HG02571 (cell line): ENCODE measurements around the gene PAGE1.
"Not testable (repeated sequence)": the region's sequence is repeated elsewhere in the genome, so short reads cannot be mapped to it uniquely, and the experiment has no call there.

Experiments
- ATAC-seq: cut with Tn5 transposase; IDR thresholded peaks from one replicate; pipeline ENCODE4 v1.9.1; 2021; ENCODE audit warnings: mild to moderate bottlenecking, moderate library complexity; ENCODE audit not compliant: unreplicated experiment

PAGE1 gene, protein sequence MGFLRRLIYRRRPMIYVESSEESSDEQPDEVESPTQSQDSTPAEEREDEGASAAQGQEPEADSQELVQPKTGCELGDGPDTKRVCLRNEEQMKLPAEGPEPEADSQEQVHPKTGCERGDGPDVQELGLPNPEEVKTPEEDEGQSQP

DNA sequence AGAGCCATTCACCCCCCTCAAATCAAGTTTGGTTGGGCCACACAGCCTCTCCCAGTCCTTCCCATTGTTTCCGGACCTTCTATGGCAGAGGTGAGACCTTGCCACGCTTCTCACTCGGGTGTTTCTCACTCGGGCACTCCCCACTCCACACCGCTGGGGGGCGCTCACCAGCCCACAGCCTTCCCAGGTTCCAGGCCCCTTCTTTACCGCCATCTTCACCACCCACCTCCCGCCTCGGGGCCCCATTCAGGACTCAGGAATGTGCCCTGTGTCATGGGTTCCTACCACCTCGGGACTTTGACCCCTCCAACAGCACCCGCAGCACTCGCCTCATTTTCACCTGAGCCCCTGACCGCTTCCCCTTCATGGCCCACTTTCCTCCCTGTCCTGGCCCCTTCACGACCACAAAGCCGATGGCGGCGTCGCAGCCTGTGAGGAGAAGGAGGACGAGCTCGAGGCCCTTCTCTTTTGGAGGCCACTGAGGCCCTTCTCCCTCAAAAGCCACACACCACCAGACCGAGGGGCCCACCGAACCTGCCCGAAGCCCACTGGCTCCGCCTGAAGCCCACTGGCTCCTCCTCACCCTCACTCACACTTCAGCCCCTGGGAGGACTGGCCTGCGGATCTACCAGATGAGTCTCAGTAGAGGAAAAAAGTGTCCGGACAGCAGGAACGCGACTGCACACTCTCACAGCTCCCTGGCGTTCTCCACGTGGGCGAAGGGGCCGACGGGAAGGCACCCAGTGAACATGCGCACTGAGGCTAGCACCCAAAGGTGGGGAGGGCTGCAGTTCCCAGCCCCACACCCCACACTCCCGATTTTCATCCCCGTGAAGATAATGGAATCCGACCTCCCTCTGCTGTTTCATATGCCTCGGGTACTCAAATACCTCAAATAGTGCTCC, at the start of gene PAGE1:
TSS of gene PAGE1 (minus strand) at position 709 of the 905 bp plus-strand sequence. CDS start 1,214 bp downstream, outside the sequence.
- ATAC-seq, result no peak

DNA sequence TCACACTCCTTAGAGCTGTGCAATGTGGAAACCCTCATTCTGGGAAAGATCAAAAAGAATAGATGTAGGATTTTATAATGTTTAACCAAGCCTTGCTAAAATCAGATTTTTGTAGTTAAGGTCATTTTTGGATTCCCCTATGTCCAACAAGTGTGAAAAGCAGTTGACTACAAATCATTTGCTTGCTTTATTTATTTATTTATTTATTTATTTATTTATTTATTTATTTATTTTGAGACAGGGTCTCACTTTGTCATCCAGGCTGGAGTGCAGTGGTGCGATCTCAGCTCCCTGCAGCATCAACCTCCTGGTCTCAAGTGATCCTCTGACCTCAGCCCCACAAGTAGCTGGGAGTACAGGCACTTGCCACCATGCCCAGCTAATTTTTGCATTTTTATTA, 45.7 kb upstream of the PAGE1 start:
- not testable (repeated sequence) for ATAC-seq

DNA sequence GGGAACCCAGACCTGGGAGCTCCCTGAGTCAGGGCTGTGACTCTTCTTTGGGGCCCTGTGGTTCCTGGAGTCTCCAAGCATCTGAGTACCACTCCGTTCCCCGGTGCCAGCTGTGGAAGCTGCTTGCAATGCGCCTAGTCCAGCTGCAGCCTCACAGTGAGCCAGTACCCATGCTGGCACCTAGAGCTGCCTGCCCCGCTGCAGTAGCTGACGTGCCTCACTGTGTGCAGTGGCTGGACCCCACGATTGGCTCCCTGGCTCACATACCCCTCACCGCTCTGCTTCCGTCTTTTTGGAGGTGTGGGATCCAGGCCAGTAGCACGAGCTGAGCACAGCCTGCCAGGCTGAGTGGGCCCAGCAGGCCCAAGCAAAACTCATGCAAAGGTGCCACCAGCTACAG, 32.1 kb upstream of the PAGE1 start:
- no peak for ATAC-seq

DNA sequence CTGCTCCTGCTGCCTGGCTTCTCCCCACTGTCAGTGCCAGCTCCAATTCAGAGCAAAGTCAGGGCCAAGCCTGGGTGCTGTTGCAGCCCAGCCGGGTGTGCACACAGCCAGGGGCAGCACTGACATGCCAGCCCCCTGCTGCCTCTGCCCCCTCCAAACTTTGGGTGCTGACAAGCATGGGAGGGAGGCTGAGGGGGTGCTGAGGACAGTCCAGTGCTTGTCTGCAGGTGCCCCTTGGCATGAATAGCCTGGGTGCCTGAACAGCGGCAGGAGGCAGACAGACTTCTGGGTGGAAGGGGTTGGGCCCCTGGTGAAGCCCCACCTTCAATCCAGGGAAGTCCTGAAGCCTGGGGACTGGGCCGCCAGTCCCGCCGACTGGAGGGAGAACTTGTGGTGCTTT, 31.2 kb upstream of the PAGE1 start:
- ATAC-seq, result no peak

DNA sequence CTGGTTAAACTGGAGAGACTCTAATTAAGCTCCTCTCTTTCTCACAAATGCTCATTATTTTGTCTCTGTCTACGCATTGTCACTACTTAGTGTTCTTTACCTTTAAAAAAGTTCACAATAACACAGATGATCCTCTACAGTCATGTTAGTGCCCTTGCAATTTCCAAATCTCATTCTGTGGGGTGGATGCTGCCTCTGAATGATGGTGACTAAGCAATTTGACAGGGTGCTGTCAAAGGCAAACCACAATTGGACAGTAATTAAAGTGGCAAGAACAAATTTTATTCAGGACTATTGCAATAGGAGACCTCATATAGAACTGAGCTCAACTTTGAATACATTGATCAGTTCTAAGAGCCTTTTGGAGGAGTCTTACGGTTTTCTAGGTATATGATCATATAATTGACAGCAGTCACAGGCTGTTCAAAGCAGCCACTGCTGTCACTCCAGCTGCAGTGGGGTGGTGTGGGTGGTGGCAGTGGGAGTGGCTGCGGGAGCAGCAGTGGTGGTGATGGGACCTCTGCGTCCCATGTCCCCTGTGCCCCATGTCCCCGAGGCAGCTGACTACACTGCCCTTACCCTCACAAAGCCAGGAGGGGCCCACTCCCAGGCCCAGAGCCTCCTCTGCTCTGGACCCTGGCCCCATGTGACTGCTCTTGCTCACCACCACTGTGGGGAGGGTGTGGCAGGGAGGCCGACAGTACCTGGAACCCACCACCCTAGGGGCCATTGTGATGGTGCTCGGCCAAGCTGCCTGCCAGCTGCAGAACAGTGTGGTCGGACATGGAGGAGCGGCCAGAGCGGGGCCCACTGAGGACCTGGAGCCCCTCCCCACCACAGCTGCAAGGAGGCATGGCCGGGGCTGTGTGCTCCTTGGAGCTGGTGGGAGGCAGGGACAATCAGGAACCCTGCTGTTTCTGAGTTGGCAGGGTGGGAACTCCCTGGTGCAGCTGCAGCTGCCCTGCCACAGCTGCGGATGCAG, 30.4 kb upstream of the PAGE1 start:
- no peak for ATAC-seq

DNA sequence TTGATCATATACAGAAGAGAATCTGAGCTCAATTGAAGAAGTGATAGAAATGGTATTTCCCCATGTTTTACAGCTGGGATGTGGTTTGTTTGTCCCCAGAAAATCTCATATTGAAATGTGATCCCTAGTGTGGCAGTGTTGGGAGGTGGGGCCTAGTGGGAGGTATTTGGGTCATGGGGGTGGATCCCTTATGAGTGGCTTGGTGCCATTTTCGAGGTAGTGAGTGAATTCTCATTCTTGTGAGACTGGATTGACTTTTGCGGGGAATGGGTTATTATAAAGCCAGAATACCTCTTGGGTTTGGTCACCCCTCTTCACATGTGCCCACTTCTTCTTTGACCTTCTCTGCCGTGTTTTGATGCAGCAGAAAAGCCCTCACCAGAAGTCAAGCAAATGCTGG, 29.6 kb upstream of the PAGE1 start:
- ATAC-seq, result no peak

DNA sequence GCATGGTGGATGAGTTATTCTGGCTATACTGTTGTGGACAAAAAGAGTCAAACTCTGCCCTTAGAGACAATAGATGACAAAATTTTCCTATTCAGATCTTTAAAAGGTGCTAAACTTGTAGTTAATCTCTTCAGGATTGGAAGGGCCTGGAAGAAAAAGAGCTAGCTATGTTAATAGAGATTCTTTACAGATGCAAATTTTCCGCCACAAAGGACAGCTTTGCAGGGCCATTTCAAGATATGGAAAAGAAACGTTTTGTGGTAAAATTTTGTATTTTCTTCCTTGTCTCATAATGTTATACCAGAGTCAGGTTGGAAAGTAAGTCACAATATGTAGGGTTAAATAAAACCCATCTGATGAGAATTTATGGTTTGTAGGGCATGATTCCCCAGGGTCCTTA, 24.3 kb upstream of the PAGE1 start:
- ATAC-seq, result not testable (repeated sequence)

DNA sequence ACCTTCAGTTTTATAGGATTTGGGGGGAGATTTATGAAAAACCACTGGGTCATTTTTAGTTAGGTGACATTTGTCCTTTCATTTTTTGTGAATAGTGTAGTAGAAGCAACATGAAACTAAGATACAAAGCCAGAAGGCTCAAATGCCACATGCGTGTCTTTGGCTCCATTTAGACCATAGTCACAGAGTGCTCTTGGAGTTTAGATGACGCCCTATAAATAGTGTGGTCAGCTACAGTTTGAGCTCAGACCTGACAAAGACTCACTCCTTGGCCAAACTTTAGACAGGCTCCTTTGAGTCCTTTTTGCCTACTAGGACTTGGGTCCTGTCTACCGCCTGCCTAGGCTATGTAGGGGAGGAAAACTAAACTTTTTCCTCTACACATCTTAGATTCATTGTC, 16.8 kb upstream of the PAGE1 start:
- no peak for ATAC-seq

DNA sequence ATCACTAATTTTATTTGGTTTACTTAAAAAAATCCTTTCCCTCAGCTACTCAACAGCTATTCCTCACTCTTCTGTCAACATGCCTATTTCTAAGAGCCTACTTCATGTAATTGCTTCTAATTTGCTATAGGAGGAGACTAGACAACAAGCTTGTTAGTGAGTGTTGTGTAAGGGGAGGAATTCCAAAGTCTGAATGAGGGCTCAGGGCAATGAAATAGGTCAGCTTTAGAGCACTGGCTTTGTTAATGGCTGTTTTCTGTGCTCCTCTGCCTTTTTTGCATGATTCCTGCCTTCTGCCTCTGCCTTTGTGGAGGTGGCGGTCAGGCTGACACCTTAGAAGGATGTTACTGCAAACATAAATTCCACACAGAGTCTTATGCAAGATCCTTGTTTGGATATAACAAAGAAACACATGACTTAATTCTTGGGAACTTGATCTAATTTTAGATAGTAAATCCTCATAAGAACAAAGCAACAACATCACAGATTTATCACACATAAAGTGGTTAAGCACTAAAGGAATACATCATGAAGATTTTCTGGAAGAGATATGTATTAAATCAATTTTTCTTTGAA, 15.0 kb upstream of the PAGE1 start:
- ATAC-seq, result no peak

DNA sequence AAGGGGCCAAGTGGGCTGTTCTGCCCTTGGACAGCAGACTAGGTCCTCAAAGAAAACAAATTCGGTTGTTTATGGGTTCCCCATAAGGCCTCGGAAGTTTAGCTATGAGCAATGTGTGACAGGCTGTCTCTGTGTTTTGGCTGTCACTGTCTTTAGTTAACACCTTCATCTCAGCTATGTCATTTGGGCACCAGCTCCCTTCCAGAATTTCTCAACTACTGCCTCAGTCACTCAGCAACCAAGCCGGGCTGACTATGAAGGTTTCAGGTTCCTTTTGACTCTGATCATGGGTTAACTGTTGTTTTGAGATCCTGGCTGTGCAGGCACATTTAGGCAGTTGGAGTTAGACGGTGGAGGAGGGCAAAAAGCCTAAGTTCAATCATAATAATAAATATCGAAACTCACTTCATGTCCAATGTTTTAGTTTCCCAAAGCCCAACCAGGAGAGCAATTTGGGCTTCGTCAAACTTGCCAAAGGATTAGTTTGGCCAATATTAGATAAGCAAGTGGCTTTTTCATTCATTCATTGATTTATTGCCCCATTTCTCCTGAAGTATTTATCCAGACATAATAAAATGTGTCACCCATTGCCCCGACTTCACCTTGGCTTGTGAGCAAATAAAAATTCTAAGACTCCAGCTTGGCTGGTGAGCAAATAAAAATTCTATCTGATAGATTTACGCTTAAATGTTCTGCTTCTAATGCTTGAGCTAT, 9.1 kb upstream of the PAGE1 start:
- no peak for ATAC-seq

DNA sequence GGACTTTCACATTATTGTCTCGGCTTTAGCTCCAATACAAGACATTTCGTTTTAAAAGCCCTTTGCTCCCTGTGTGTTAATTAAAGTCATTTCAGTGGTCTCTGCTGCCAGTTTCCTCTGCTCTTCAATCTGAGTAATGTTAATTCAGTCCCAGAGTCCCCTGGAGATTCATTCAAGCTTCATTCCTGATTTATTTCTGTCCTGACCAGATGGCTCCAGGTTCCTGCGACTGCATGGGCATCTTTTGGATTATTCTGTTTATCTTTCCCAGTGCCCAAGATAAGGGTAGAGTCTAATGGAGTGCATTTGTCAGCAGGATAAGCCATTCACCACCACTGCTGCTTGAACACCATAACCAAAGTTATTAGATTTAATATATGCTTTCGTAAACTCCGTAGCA, 6.1 kb upstream of the PAGE1 start:
- no peak for ATAC-seq

DNA sequence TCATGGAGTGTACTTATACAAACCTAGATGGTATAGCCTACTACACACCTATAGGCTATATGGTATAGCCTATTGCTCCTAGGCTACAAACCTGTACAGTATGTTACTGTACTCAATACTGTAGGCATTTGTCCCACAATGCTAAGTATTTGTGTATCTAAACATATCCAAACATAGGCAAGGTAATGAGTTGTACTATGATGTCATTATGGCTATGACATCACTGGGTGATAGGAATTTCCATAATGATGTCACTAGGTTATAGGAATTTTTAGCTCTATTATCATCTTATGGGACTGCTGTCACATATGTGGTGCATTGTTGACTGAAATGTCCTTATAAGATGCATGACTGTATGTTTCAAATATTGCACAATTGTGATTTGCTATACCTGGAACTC, 5.5 kb upstream of the PAGE1 start:
- no peak for ATAC-seq

DNA sequence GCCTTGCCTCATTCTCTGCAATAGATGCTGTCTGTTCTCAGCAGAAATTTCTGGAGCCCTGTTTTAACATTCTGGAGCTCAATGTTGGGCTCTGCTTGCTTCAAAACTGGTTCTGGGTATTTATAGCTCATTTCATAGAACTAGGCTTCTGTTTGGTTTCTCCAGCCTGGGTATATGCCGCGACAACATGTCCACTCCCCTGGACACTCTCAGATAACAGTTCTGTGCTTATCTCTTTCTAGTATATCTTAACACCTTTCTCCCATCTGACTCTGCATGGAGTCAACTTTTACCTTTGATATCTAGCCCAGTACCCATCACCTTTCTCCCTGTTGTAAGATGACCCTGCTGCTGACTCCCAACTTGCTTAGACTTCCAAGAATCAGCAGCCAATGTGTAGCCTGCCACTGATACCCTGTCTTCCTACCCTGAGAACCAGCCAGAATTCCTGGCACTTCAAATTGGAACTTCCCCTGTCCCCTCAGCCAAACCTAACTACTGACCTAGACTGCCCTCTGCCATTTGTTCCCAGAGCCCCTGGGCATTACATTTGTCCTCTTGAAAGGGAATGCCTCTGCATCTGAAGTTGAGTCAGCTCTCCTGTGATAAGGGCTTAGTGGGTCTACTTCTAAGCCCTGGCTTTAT, 20.6 kb downstream of the PAGE1 start:
- ATAC-seq, result no peak

DNA sequence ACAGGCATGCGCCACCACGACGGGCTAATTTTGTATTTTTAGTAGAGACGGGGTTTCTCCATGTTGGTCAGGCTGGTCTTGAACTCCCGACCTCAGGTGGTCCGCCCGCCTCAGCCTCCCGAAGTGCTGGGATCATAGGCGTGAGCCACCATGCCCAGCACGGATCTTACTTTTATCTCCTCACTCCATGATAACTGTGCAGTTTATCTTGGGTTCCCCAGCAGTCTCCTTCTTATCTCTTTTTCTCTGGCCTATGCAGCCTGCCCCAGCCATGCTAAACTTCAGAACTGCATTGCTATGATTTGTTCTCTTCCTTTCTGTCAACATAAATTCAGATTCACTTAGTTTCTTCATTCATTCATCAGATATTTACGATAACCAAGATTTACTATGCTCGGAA, 22.4 kb downstream of the PAGE1 start:
- ATAC-seq, result no peak

DNA sequence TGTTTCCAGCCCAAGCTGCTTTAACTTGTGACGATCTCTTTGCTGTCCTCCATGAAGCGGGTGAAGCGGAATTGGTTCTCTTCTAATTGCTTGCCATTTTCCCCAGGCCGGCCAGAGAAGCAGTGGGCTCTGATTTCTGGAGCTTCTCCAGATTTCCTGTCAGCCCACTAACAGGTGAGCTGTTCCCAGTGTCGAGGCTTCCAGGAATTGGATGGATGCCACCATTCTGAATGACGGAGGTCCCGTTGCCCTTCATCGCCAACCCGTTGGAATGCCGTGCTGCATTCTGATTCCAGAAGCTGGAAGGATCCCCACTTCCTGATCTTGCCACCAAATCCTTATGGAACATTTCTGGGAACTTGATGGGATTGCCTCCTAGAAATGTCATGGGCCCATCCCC, 31.0 kb downstream of the PAGE1 start:
- no peak for ATAC-seq

DNA sequence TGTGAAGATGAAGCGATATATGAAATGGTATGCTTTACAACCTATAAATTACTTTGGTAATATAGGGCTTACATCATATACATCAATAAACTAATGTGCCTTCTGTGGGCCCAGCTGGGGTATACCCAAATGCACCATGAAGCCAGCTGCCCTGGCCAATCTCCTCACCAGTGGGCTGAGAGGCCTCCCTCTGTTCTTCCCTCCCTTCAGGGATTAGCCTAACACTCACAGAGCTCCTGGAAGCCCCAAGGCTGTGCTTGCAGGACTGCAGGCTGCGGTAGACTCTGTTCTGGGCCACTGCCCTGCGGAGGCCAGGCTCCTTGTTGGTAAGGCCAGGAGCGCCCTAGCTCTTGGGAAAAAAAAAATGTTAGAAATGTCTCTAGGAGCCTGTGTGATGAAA, 33.9 kb downstream of the PAGE1 start:
- no peak for ATAC-seq

DNA sequence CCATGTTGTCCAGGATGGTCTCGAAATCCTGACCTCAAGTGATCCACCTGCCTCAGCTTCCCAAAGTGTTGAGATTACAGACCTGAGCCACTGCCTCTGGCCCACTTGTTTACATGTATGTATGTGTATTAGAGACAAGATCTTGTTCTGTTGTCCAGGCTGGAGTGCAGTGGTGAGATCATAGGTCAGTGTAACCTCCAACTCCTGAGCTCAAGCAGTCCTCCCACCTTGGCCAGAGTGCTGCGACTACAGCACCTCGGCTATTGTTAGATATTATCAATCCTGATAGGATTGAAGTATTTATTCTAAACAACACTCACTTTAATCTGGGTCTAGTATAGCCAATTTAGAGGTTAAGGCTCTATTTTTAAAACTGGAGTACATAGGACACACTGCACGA, 36.0 kb downstream of the PAGE1 start:
- no peak for ATAC-seq

DNA sequence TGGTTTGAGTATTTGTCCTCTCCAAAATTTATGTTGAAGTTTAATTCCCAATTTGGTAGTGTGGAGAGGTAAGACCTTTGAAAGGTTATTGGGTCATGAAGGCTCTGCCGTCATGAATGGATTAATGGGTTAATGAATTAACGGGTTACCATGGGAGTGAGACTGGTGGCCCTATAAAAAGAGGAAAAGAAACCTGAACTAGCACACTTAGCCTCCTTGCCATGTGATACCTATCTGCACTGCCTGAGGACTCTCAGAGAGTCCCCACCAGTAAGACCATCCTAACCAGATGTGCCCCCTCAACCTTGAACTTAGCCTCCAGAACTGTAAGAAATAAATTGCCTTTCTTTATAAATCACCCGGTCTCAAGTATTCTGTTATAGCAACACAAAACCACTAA, 39.3 kb downstream of the PAGE1 start:
- ATAC-seq, result no peak

DNA sequence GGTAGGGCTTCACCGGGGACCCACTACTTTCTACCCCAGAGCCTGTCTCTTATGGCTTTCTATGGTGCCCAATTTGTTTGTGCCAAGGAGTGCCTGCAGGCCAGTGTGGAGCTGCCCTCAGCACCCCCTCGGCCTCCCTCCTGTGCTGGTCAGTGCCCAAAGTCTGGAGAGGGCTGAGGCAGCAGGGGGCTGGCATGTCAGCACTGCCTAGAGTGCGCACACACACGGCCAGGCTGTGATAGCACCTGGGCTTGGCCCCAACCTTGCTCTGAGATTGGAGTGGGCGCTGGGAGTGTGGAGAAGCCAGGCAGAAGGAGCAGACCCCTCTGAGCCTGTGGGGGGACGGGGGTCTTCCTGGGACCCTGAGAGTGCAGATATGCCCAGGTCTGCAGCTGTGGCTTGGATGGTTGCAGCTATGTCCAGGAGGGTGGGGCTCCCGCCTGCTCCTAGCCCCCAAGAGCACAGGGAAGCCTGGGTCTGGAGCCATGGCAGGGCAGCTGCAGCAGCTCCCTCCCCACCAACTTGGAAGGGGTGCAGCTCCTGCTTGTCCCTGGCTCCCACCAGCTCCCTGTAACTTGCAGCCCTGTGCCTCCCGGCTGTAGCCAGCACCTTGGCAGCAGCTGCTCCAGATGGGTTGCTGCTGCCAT, 50.7 kb downstream of the PAGE1 start:
- no peak for ATAC-seq
